HEK293 (cell line): ENCODE measurements around the gene CD69.

Experiments used
- CTCF ChIA-PET: fragments of 350-600 bp; formaldehyde crosslinking; extraction: SDS; loops from one replicate; lab custom pipeline; 2021; ENCODE audit warnings: antibody characterized with exemption; lab: Yijun Ruan, JAX
- POLR2A ChIA-PET: fragments of 300-600 bp; formaldehyde crosslinking; extraction: SDS; loops from one replicate; lab custom pipeline; 2020; ENCODE audit warnings: antibody characterized with exemption, inconsistent platforms; lab: Yijun Ruan, JAX
- H3K27ac ChIP-seq: fragments of 200-500 bp; sonication (Bioruptor generic); 2 replicates; pipeline ENCODE4 v1.5.1; 2014; ENCODE audit warnings: low read depth, low read length, control low read depth, inconsistent platforms; ENCODE audit errors: extremely low read depth
- H3K36me3 ChIP-seq, 2 experiments: fragments of 200-500 bp in 1 of 2; sonication (Bioruptor generic) in 1 of 2; 1 replicate in 1 of 2; 2 replicates in 1 of 2; pipeline ENCODE4 v1.5.1; 2014 to 2017; ENCODE audit warnings: inconsistent platforms in 2 of 2, low read length in 2 of 2; ENCODE audit not compliant: control insufficient read depth in 2 of 2, insufficient read depth in 1 of 2
- H3K4me1 ChIP-seq: fragments of 200-500 bp; sonication (Bioruptor generic); 2 replicates; pipeline ENCODE4 v1.5.1; 2014; ENCODE audit warnings: mild to moderate bottlenecking, low read length, inconsistent platforms; ENCODE audit not compliant: control insufficient read depth, insufficient read depth
- H3K4me3 ChIP-seq: 2 replicates; pipeline ENCODE4 v1.5.1; 2011; ENCODE audit warnings: low read depth, mild to moderate bottlenecking, control low read depth, low read length, moderate library complexity
- H3K9me3 ChIP-seq: fragments of 200-500 bp; sonication (Bioruptor generic); 2 replicates; pipeline ENCODE4 v1.5.1; 2014; ENCODE audit warnings: low read depth, low read length, inconsistent platforms; ENCODE audit not compliant: control insufficient read depth, insufficient read depth
- BCL6B ChIP-seq: fragments of 450-650 bp; formaldehyde crosslinking; IDR thresholded peaks from 2 replicates; pipeline ENCODE4 v1.5.1; 2017; ENCODE audit warnings: missing biosample characterization, missing genetic modification characterization
- GLIS1 ChIP-seq: fragments of 450-650 bp; formaldehyde crosslinking; IDR thresholded peaks from 2 replicates; pipeline ENCODE4 v1.5.1; 2016; ENCODE audit warnings: missing biosample characterization, missing genetic modification characterization
- GLIS2 ChIP-seq: fragments of 450-650 bp; formaldehyde crosslinking; IDR thresholded peaks from 2 replicates; pipeline ENCODE4 v1.5.1; 2016; ENCODE audit warnings: missing biosample characterization, missing genetic modification characterization
- KLF7 ChIP-seq: fragments of 450-650 bp; formaldehyde crosslinking; IDR thresholded peaks from 2 replicates; pipeline ENCODE4 v1.5.1; 2016; ENCODE audit warnings: missing biosample characterization, missing genetic modification characterization, borderline replicate concordance
- KLF8 ChIP-seq: fragments of 450-650 bp; formaldehyde crosslinking; IDR thresholded peaks from 2 replicates; pipeline ENCODE4 v1.5.1; 2016; ENCODE audit warnings: missing biosample characterization, missing genetic modification characterization
- MYNN ChIP-seq: fragments of 450-650 bp; formaldehyde crosslinking; IDR thresholded peaks from 2 replicates; pipeline ENCODE4 v1.5.1; 2016; ENCODE audit warnings: missing biosample characterization, missing genetic modification characterization, borderline replicate concordance
- RBAK ChIP-seq: fragments of 450-650 bp; formaldehyde crosslinking; IDR thresholded peaks from 2 replicates; pipeline ENCODE4 v1.5.1; 2016; ENCODE audit warnings: missing biosample characterization, missing genetic modification characterization
- REPIN1 ChIP-seq: fragments of 450-650 bp; formaldehyde crosslinking; IDR thresholded peaks from 2 replicates; pipeline ENCODE4 v1.5.1; 2017; ENCODE audit warnings: missing biosample characterization, missing genetic modification characterization, low read depth
- SETDB1 ChIP-seq: IDR thresholded peaks from one replicate; pipeline ENCODE4 v1.6.1; 2017; ENCODE audit warnings: mild to moderate bottlenecking, low read length, moderate library complexity, mixed read lengths; ENCODE audit not compliant: insufficient read length
- SP2 ChIP-seq: fragments of 450-650 bp; formaldehyde crosslinking; IDR thresholded peaks from 2 replicates; pipeline ENCODE4 v1.5.1; 2016; ENCODE audit warnings: missing biosample characterization, missing genetic modification characterization
- ZBTB7A ChIP-seq: fragments of 450-650 bp; formaldehyde crosslinking; IDR thresholded peaks from 2 replicates; pipeline ENCODE4 v1.5.1; 2016; ENCODE audit warnings: low read depth, missing biosample characterization, missing genetic modification characterization
- ZFHX2 ChIP-seq: fragments of 450-650 bp; formaldehyde crosslinking; conservative IDR thresholded peaks from 2 replicates; pipeline ENCODE4 v1.5.1; 2016; ENCODE audit warnings: missing biosample characterization, missing genetic modification characterization
- ZFP69B ChIP-seq: fragments of 450-650 bp; formaldehyde crosslinking; IDR thresholded peaks from 2 replicates; pipeline ENCODE4 v1.5.1; 2016; ENCODE audit warnings: missing biosample characterization, missing genetic modification characterization
- ZNF112 ChIP-seq: fragments of 450-650 bp; formaldehyde crosslinking; IDR thresholded peaks from 2 replicates; pipeline ENCODE4 v1.5.0; 2017; ENCODE audit warnings: missing biosample characterization, missing genetic modification characterization
- ZNF132 ChIP-seq: fragments of 450-650 bp; formaldehyde crosslinking; IDR thresholded peaks from 2 replicates; pipeline ENCODE4 v1.5.1; 2017; ENCODE audit warnings: missing biosample characterization, missing genetic modification characterization, borderline replicate concordance
- ZNF157 ChIP-seq: fragments of 450-650 bp; formaldehyde crosslinking; IDR thresholded peaks from 2 replicates; pipeline ENCODE4 v1.5.1; 2016; ENCODE audit warnings: missing biosample characterization, missing genetic modification characterization
- ZNF366 ChIP-seq: fragments of 450-650 bp; formaldehyde crosslinking; conservative IDR thresholded peaks from 2 replicates; pipeline ENCODE4 v1.5.1; 2016; ENCODE audit warnings: missing biosample characterization, missing genetic modification characterization
- ZNF391 ChIP-seq: fragments of 450-650 bp; formaldehyde crosslinking; IDR thresholded peaks from 2 replicates; pipeline ENCODE4 v1.5.1; 2016; ENCODE audit warnings: low read depth, missing biosample characterization, missing genetic modification characterization, borderline replicate concordance
- ZNF426 ChIP-seq: fragments of 450-650 bp; formaldehyde crosslinking; IDR thresholded peaks from 2 replicates; pipeline ENCODE4 v1.5.1; 2017; ENCODE audit warnings: missing biosample characterization, missing genetic modification characterization, mild to moderate bottlenecking, inconsistent platforms, moderate library complexity
- ZNF433 ChIP-seq: fragments of 450-650 bp; formaldehyde crosslinking; IDR thresholded peaks from 2 replicates; pipeline ENCODE4 v1.5.1; 2016; ENCODE audit warnings: missing biosample characterization, missing genetic modification characterization, low read depth
- ZNF501 ChIP-seq: fragments of 450-650 bp; formaldehyde crosslinking; IDR thresholded peaks from 2 replicates; pipeline ENCODE4 v1.5.1; 2016; ENCODE audit warnings: missing biosample characterization, missing genetic modification characterization
- ZNF600 ChIP-seq: fragments of 450-650 bp; formaldehyde crosslinking; IDR thresholded peaks from 2 replicates; pipeline ENCODE4 v1.5.1; 2016; ENCODE audit warnings: missing biosample characterization, missing genetic modification characterization
- ZNF658 ChIP-seq: fragments of 450-650 bp; formaldehyde crosslinking; IDR thresholded peaks from 2 replicates; pipeline ENCODE4; 2016; ENCODE audit warnings: missing biosample characterization, missing genetic modification characterization
- ZNF792 ChIP-seq: fragments of 450-650 bp; formaldehyde crosslinking; IDR thresholded peaks from 2 replicates; pipeline ENCODE4 v1.5.1; 2016; ENCODE audit warnings: missing biosample characterization, missing genetic modification characterization
- ZSCAN5A ChIP-seq: fragments of 450-650 bp; formaldehyde crosslinking; IDR thresholded peaks from 2 replicates; pipeline ENCODE4 v1.5.1; 2016; ENCODE audit warnings: missing biosample characterization, missing genetic modification characterization

The CD69 gene

GRCh38 chr12:9730591-9730990, 30.1 kb downstream of the CD69 start:
- POLR2A ChIA-PET, result no interaction called here
- Histone ChIP-seq H3K36me3 (no peaks in the 10 kb centered on the region), H3K9me3 (no peaks in the 10 kb centered on the region), H3K27ac (no peak overlapping the region), H3K4me1 (no peaks in the 10 kb centered on the region), H3K4me3 (no peak overlapping the region)
- TF ChIP-seq ZFP69B (tag by site-specific recombination) (no peak), SP2 (tag by site-specific recombination) (no peak), ZNF658 (tag by site-specific recombination) (no peak), RBAK (tag by site-specific recombination) (no peak), KLF8 (tag by site-specific recombination) (no peak), GLIS1 (tag by site-specific recombination) (no peak), ZNF132 (no peak), ZNF600 (tag by site-specific recombination) (no peak), KLF7 (tag by site-specific recombination) (no peak), BCL6B (tag by site-specific recombination) (no peak), ZNF112 (no peak), REPIN1 (tag by site-specific recombination) (no peak), ZBTB7A (tag by site-specific recombination) (no peak), ZNF501 (tag by site-specific recombination) (no peak), ZNF433 (tag by site-specific recombination) (no peak), ZSCAN5A (no peak), GLIS2 (tag by site-specific recombination) (no peak)
- CTCF ChIA-PET, result interaction anchor here (1.5 to 1.7 kb wide), 2 partner anchors 12 to 20 kb away, joined by 7 to 10 read pairs; no protein-coding TSS in a partner anchor

- no peaks in the 10 kb centered on the region for H3K4me1 ChIP-seq
- H3K36me3 ChIP-seq, result no peaks in the 10 kb centered on the region
- TF ChIP-seq ZFHX2 (tag by site-specific recombination) (no peak), SETDB1 (no peak), ZNF366 (tag by site-specific recombination) (no peak), ZNF391 (tag by site-specific recombination) (no peak), ZNF792 (tag by site-specific recombination) (no peak), MYNN (tag by site-specific recombination) (no peak), ZNF426 (no peak), ZNF157 (tag by site-specific recombination) (no peak)
- TF ChIP-seq, all 188 proteins: peak for 0
- H3K4me3 ChIP-seq, result no peak overlapping the region
- no peaks in the 10 kb centered on the region for H3K9me3 ChIP-seq
- ChIA-PET POLR2A (no interaction called here), CTCF (interaction anchor here (1.3 to 1.7 kb wide), 3 partner anchors 13 to 20 kb away, joined by 3 to 10 read pairs (median 7); no protein-coding TSS in a partner anchor)
- no peak overlapping the region for H3K27ac ChIP-seq
Observed at GRCh38 chr12:9730011-9730410, 30.7 kb downstream of the CD69 start.
